Activated naive CD8-positive, alpha-beta T cell (primary cell): Measurements from ENCODE around the gene ANXA2R.
"Not testable (repeated sequence)": the region's sequence is repeated elsewhere in the genome, so short reads cannot be mapped to it uniquely, and the experiment has no call there.

Source experiments
- H3K27ac Mint-ChIP-seq: one replicate; pipeline ENCODE4 v1.8.0; 2021; ENCODE audit warnings: mixed read lengths
- H3K27me3 Mint-ChIP-seq: one replicate; pipeline ENCODE4 v1.8.0; 2021; ENCODE audit warnings: mixed read lengths
- H3K36me3 Mint-ChIP-seq: one replicate; pipeline ENCODE4 v1.8.0; 2021; ENCODE audit warnings: mixed read lengths
- H3K4me1 Mint-ChIP-seq: one replicate; pipeline ENCODE4 v1.8.0; 2021; ENCODE audit warnings: low read depth, mixed read lengths
- H3K4me3 Mint-ChIP-seq: one replicate; pipeline ENCODE4 v1.8.0; 2021; ENCODE audit warnings: mild to moderate bottlenecking, mixed read lengths
- H3K9me3 Mint-ChIP-seq: one replicate; pipeline ENCODE4 v1.8.0; 2021; ENCODE audit warnings: low read depth, mixed read lengths

Gene ANXA2R

DNA sequence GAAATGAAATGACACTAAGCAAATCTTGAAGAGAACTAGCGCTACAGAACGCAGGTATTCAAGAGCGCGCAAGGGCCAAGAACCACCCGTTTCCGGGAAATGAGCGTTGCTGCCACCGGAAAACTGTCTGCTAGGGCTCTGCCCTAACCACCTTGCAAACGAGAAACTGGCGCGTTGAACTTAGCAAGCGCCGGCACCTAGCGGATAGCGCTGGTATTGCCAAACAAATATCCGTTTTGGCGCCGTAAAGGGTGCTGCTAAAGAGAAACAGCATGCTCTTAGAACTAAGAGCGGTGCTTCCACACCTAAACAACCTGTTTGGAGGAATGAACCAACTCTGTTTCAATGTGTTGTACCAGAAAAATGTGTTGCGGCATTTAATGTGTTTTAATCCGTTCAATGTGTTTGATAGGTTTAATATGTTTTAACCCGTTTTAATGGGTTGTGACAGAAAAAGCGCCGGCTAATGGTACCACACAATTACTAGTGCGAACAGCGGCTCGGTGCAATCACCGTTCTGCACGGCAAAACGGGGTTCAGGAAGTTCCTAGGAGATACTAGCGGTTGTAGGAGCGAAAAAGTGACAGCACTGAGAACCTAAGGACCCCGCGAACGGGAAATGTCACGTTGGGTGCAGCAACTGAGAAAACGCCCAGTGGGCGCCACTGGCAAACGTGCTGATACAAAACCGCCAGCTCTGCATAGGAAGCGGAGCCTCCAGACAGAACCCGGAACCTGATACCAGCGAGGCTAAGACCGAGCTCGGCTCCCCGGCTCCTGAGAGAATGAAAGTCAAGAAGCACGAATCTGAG, at the start of gene ANXA2R:
Gene ANXA2R (minus strand): TSS at position 33 of the 812 bp plus-strand sequence. CDS start 273 bp downstream, outside the sequence.
- Mint-ChIP-seq H3K36me3 (peaks cover 3% of the 10 kb centered on the region), H3K4me1 (peaks cover 49% of the 10 kb centered on the region), H3K27ac (peak within 1 kb of the TSS; percentile 99), H3K4me3 (peak within 1 kb of the TSS; percentile 97), H3K9me3 (no peaks in the 10 kb centered on the region), H3K27me3 (no peaks in the 10 kb centered on the region)

- not testable (repeated sequence) for H3K9me3 Mint-ChIP-seq, H3K36me3 Mint-ChIP-seq, H3K27ac Mint-ChIP-seq, H3K4me3 Mint-ChIP-seq, H3K27me3 Mint-ChIP-seq, H3K4me1 Mint-ChIP-seq
Measured at GRCh38 chr5:43086118-43086908, 46.2 kb upstream of the ANXA2R start.

GRCh38 chr5:43085453-43085852, 45.3 kb upstream of the ANXA2R start:
- Mint-ChIP-seq H3K9me3 (no peaks in the 10 kb centered on the region), H3K27me3 (no peaks in the 10 kb centered on the region), H3K27ac (no peak overlapping the region), H3K36me3 (peaks cover 2% of the 10 kb centered on the region), H3K4me3 (no peak overlapping the region), H3K4me1 (no peaks in the 10 kb centered on the region)

- not testable (repeated sequence) for H3K27me3 Mint-ChIP-seq, H3K4me1 Mint-ChIP-seq, H3K27ac Mint-ChIP-seq, H3K36me3 Mint-ChIP-seq, H3K9me3 Mint-ChIP-seq, H3K4me3 Mint-ChIP-seq
Measured at GRCh38 chr5:43084468-43084867, 44.3 kb upstream of the ANXA2R start.

DNA sequence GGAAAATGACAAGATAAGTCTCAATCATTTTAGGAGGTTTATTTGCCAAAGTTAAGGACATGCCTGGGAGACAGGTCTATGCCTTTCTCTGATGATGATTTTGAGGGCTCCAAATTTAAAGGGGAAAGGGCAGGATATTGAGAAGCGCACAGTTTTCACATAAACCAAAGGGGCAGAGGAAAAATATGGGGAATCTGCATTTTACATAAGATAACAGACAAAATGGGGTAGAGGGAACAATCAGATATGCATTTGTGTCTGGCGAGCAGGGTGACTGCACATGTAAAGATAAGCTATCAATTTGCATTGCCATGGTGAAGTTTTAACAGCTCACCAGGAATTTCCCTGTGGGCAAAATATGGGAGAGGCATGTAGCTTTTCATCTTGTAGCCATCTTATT, 41.2 kb upstream of the ANXA2R start:
- not testable (repeated sequence) for H3K4me1 Mint-ChIP-seq, H3K27me3 Mint-ChIP-seq, H3K4me3 Mint-ChIP-seq, H3K36me3 Mint-ChIP-seq, H3K9me3 Mint-ChIP-seq
- H3K27ac Mint-ChIP-seq, result peak overlapping the region; percentile 28

DNA sequence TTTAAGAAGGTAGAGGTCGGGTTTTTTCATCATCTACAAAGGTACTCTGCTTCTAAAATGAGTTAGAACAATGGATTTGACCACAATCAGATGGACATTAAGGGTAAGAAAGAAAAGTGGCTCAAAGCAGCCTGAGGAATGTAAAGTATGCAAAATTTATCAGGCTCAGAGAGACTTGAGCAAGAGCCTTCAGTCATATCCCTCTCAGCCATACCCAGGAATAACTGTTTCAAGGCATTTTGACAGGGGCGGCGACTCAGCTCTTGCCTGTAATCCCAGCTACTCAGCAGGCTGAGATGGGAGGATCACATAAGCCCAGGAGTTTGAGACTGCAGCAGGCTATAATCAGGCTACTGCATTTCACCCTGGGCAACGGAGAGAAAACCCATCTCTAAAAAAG, 38.8 kb upstream of the ANXA2R start:
- Mint-ChIP-seq H3K27ac (no peak overlapping the region), H3K9me3 (no peaks in the 10 kb centered on the region), H3K4me1 (peaks cover 19% of the 10 kb centered on the region), H3K36me3 (no peaks in the 10 kb centered on the region), H3K4me3 (no peak overlapping the region), H3K27me3 (no peaks in the 10 kb centered on the region)

DNA sequence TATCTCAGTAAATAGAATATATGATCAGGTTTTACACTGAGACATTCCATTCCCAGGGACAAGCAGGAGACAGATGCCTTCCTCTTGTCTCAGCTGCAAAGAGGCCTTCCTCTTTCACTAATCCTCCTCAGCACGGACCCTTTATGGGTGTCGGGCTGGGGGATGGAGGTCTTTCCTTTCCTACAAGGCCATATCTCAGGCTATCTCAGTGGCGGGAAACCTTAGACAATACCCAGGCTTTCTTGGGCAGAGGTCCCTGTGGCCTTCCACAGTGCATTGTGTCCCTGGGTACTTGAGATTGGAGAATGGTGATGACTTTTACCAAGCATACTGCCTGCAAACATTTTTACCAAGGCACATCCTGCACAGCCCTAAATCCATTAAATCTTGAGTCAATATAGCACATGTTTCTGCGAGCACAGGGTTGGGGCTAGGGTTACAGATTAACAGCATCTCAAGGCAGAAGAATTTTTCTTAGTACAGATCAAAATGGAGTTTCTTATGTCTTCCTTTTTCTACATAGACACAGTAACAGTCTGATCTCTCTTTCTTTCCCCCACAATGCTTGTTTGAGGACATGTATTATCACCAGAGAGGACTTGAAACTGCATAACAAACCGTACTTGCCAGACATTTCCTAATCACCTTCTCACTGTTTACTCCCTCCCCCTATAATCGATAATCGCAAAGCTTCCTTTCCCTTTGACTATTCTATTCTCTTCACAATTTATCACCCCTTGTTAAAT, 37.5 kb upstream of the ANXA2R start:
- H3K4me3 Mint-ChIP-seq, H3K27me3 Mint-ChIP-seq, H3K36me3 Mint-ChIP-seq, H3K9me3 Mint-ChIP-seq: not testable (repeated sequence)
- Mint-ChIP-seq H3K27ac (peak overlapping the region; percentile 47), H3K4me1 (peaks cover 25% of the 10 kb centered on the region)

DNA sequence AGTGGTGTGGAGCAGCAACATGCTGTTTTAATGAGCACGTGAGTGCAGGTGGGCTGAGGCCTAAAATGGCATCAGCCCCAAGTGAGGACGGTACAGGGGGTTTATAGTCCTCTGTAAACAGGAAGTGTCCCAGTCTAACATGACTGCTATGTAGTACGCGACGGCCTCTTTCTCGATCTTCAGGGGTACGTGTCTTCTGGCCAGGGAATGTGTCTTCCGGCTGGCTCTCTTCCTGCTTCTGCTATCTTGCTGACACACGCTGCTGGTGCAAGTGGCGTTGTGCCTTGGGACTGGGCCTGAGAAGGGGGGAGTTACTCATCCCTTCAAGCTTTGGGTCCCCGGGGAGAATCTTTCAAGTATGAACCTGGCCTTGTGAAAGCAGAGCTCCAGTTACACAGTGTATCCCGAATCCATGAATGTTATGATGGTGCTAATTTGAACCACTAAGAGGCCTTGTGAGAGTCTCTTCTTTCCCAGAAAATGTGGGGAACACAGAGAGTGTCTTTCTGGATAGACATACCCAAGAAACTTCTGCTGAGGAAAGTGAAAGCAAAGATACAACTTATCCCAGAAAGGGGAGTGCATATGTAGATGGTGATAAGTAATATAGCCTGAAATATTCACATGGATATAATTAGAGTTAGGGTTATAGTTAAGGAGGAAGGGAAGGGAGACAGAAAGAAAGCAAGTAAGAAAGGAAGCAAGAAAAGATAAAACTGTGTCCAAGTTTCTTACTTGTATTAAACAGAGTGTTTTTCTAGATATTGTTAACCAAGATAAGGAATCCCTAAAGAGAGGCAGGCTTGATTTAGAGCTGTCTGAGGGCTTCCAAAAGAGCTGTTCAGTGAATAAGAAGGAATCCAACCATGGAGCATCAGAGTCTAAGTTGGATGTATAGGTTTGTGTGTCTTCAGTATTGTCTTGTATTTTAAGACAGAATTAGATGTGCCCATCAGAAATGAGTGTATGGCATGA, 35.5 kb upstream of the ANXA2R start:
- Mint-ChIP-seq H3K4me1 (peaks cover 33% of the 10 kb centered on the region), H3K36me3 (peaks cover 5% of the 10 kb centered on the region), H3K4me3 (no peak overlapping the region), H3K27ac (peak overlapping the region; percentile 56), H3K27me3 (no peaks in the 10 kb centered on the region), H3K9me3 (no peaks in the 10 kb centered on the region)

- Mint-ChIP-seq H3K27ac (peak overlapping the region; percentile 56), H3K4me1 (peaks cover 34% of the 10 kb centered on the region), H3K9me3 (no peaks in the 10 kb centered on the region), H3K4me3 (no peak overlapping the region), H3K27me3 (no peaks in the 10 kb centered on the region), H3K36me3 (peaks cover 5% of the 10 kb centered on the region)
Measured at GRCh38 chr5:43074987-43075318, 34.8 kb upstream of the ANXA2R start.

- no peaks in the 10 kb centered on the region for H3K9me3 Mint-ChIP-seq
- H3K27ac Mint-ChIP-seq, result peak overlapping the region; percentile 6
- H3K27me3 Mint-ChIP-seq, result no peaks in the 10 kb centered on the region
- peaks cover 6% of the 10 kb centered on the region for H3K36me3 Mint-ChIP-seq
- no peak overlapping the region for H3K4me3 Mint-ChIP-seq
- H3K4me1 Mint-ChIP-seq, result peaks cover 43% of the 10 kb centered on the region
Measured at GRCh38 chr5:43073597-43074546, 33.8 kb upstream of the ANXA2R start.

DNA sequence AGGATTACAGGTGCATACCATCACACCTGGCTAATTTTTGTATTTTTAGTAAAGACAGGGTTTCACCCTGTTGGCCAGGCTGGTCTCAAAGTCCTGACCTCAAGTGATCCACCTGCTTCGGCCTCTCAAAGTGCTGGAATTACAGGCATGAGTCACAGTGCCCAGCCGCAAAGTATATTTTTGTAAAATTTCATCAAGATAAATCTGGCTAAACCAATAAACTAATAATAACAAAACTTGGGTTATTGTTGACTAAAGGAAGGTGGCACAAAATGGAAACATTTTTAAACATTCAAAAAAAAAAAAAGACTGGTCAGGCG, 29.2 kb upstream of the ANXA2R start:
- peaks cover 50% of the 10 kb centered on the region for H3K4me1 Mint-ChIP-seq
- peaks cover 10% of the 10 kb centered on the region for H3K36me3 Mint-ChIP-seq
- not testable (repeated sequence) for H3K9me3 Mint-ChIP-seq, H3K27me3 Mint-ChIP-seq, H3K27ac Mint-ChIP-seq
- peak overlapping the region; percentile 42 for H3K4me3 Mint-ChIP-seq

DNA sequence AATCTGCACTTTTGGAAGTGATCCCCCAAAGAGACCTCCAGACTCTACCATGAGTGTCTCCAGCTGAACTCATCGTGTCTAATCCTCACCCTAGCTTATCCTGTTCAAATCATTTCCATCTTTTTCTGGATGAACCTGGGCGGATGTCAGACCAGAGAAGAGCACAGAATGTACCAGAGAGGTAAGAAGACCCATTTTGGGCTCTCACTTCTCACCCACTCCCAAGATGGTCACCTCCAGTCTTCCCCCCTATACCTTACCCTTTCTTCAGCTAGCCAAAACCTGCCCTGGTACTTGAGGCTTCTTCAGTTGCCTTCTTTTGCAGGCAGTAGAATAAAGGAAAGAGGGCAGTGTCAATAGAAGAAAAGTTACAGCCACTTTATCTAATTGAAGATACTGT, 27.9 kb upstream of the ANXA2R start:
- H3K4me3 Mint-ChIP-seq, result peak overlapping the region; percentile 97
- peaks cover 42% of the 10 kb centered on the region for H3K4me1 Mint-ChIP-seq
- peaks cover 10% of the 10 kb centered on the region for H3K36me3 Mint-ChIP-seq
- no peaks in the 10 kb centered on the region for H3K27me3 Mint-ChIP-seq
- no peaks in the 10 kb centered on the region for H3K9me3 Mint-ChIP-seq
- H3K27ac Mint-ChIP-seq, result peak overlapping the region; percentile 99

- Mint-ChIP-seq H3K4me3 (peak overlapping the region; percentile 97), H3K9me3 (no peaks in the 10 kb centered on the region), H3K36me3 (peaks cover 10% of the 10 kb centered on the region), H3K27ac (peak overlapping the region; percentile 99), H3K27me3 (no peaks in the 10 kb centered on the region), H3K4me1 (peaks cover 42% of the 10 kb centered on the region)
Measured at GRCh38 chr5:43066799-43067741, 27.0 kb upstream of the ANXA2R start.
